PC-9 (cell line): ENCODE data around the gene SMURF1. TPM values are rescaled to one million over a fixed set of nuclear protein-coding genes. Genes with fewer than 3 reads are reported as not detected.

Experiments used
- BruUV-seq: library from RNA; stranded (reverse); fragments of 400-500 nt; replicated peaks from 2 replicates; lab custom pipeline; 2021; lab: Mats Ljungman, UMichigan
- CTCF ChIA-PET: fragments of 300-600 bp; sonication (Branson Sonifier 250); formaldehyde crosslinking; loops from one replicate; lab custom pipeline; 2022; ENCODE audit warnings: antibody characterized with exemption; lab: Charles Lee
- POLR2A ChIA-PET: fragments of 300-600 bp; sonication (Branson Sonifier 250); formaldehyde crosslinking; loops from one replicate; lab custom pipeline; 2022; ENCODE audit warnings: antibody characterized with exemption; ENCODE audit not compliant: unreplicated experiment; lab: Charles Lee
- DNase-seq, 2 experiments: peaks; one replicate each; pipeline versions ENCODE4 v3.0.0 to v3.0.0-alpha.2; 2015 to 2022; ENCODE audit warnings: mixed read lengths in 1 of 2
- H2AFZ ChIP-seq: fragments of 200-600 bp; sonication (generic); 2 replicates; pipeline ENCODE4 v1.8.1; 2017; ENCODE audit warnings: antibody characterized with exemption
- H3F3A ChIP-seq: fragments of 200-600 bp; sonication (generic); 2 replicates; pipeline ENCODE4 v1.8.1; 2017; ENCODE audit warnings: antibody characterized with exemption, mild to moderate bottlenecking, low read depth; ENCODE audit not compliant: insufficient read depth
- H3K27ac ChIP-seq: fragments of 200-600 bp; sonication (generic); 2 replicates; pipeline ENCODE4 v1.6.1; 2016; ENCODE audit warnings: mixed run types
- H3K27me3 ChIP-seq: fragments of 200-600 bp; sonication (generic); 2 replicates; pipeline ENCODE4 v1.6.1; 2016; ENCODE audit warnings: low read depth, mixed run types; ENCODE audit not compliant: insufficient read depth
- H3K36me3 ChIP-seq: fragments of 200-600 bp; sonication (generic); 2 replicates; pipeline ENCODE4 v1.6.1; 2016; ENCODE audit warnings: low read depth, mixed run types
- H3K4me1 ChIP-seq: fragments of 200-600 bp; sonication (generic); replicated peaks from 2 replicates; pipeline ENCODE4 v1.6.1; 2016; ENCODE audit warnings: mixed run types; ENCODE audit not compliant: insufficient read depth
- H3K4me2 ChIP-seq: fragments of 200-600 bp; sonication (generic); 2 replicates; pipeline ENCODE4 v1.6.1; 2017; ENCODE audit warnings: mixed run types
- H3K4me3 ChIP-seq: fragments of 200-600 bp; sonication (generic); 2 replicates; pipeline ENCODE4 v1.6.1; 2016; ENCODE audit warnings: mixed run types
- H3K79me2 ChIP-seq: fragments of 200-600 bp; sonication (generic); 2 replicates; pipeline ENCODE4 v1.6.1; 2017; ENCODE audit warnings: low read depth, mixed run types
- H3K9me2 ChIP-seq: fragments of 200-600 bp; sonication (generic); 2 replicates; pipeline ENCODE4 v1.8.1; 2017; ENCODE audit warnings: mild to moderate bottlenecking; ENCODE audit not compliant: insufficient read depth
- H3K9me3 ChIP-seq: fragments of 200-600 bp; sonication (generic); 2 replicates; pipeline ENCODE4 v1.8.1; 2016; ENCODE audit warnings: low read depth; ENCODE audit not compliant: insufficient read depth
- H4K20me1 ChIP-seq: fragments of 200-600 bp; sonication (generic); 2 replicates; pipeline ENCODE4 v1.8.1; 2017; ENCODE audit not compliant: insufficient read depth
- CTCF ChIP-seq: fragments of 200-600 bp; sonication (generic); conservative IDR thresholded peaks from 2 replicates; pipeline ENCODE4 v1.6.1; 2017; ENCODE audit warnings: mixed run types, antibody characterized with exemption, mild to moderate bottlenecking, moderate library complexity
- EZH2 ChIP-seq: fragments of 200-600 bp; sonication (generic); IDR thresholded peaks from 2 replicates; pipeline ENCODE4 v1.8.0; 2017; ENCODE audit warnings: antibody characterized with exemption, low read depth
- intact Hi-C: fragments of 100-400 bp; cut with micrococcal nuclease; formaldehyde crosslinking; loops from one replicate; pipeline ENCODE4 v1.10.0; 2022; ENCODE audit not compliant: unreplicated experiment
- total RNA-seq: library from RNA; stranded (reverse); gene quantifications from 2 replicates; pipeline ENCODE4 v1.2.3, GENCODE V29; 2021

The SMURF1 gene
- total RNA-seq, 1 experiment from 2014 or later, result 53.2 TPM

- TF ChIP-seq CTCF (no peak), EZH2 (no peak)
- Histone ChIP-seq H3F3A (peaks cover 12% of the 10 kb centered on the region; the same call in 1 of the 2 replicates), H3K4me3 (no peak overlapping the region), H3K79me2 (no peaks in the 10 kb centered on the region), H3K27me3 (no peaks in the 10 kb centered on the region), H3K4me1 (peaks cover 17% of the 10 kb centered on the region), H3K27ac (no peak overlapping the region), H4K20me1 (no peaks in the 10 kb centered on the region), H3K9me3 (no peaks in the 10 kb centered on the region), H3K36me3 (no peaks in the 10 kb centered on the region), H3K4me2 (no peak overlapping the region), H3K9me2 (no peaks in the 10 kb centered on the region), H2AFZ (no peak overlapping the region)
- ChIA-PET POLR2A (interaction anchor here (0.7 kb wide), 1 partner anchor 10 kb away, joined by 9 read pairs; no protein-coding TSS in a partner anchor), CTCF (interaction anchor here (0.6 kb wide), 1 partner anchor 90 kb away, joined by 4 read pairs; no protein-coding TSS in a partner anchor)
- no TSS peak for BruUV-seq
- intact Hi-C loops, result loop anchor here (1.0 kb wide), 1 partner anchor 9 kb away; no protein-coding TSS in a partner anchor
- no peak for DNase-seq
Observed at GRCh38 chr7:99190359-99191009, 46.6 kb upstream of the SMURF1 start.

GRCh38 chr7:99189222-99189621 lies 45.3 kb upstream of the SMURF1 start:
- no TSS peak for BruUV-seq
- no peak for DNase-seq
- H3F3A ChIP-seq, result peaks cover 12% of the 10 kb centered on the region; the same call in 1 of the 2 replicates
- CTCF ChIA-PET, result interaction anchor here (0.5 kb wide), 1 partner anchor 1303 kb away, joined by 4 read pairs; no protein-coding TSS in a partner anchor
- intact Hi-C loops, result no loop called here
- H3K4me1 ChIP-seq, result peaks cover 15% of the 10 kb centered on the region
- no peaks in the 10 kb centered on the region for H3K79me2 ChIP-seq
- H4K20me1 ChIP-seq, result no peaks in the 10 kb centered on the region
- H3K27me3 ChIP-seq, result no peaks in the 10 kb centered on the region
- no peaks in the 10 kb centered on the region for H3K9me2 ChIP-seq
- H3K4me3 ChIP-seq, result no peak overlapping the region
- H2AFZ ChIP-seq, result no peak overlapping the region
- H3K36me3 ChIP-seq, result no peaks in the 10 kb centered on the region
- POLR2A ChIA-PET, result interaction anchor here (0.5 to 0.6 kb wide), 2 partner anchors 16 to 23 kb away, joined by 3 to 6 read pairs; no protein-coding TSS in a partner anchor
- TF ChIP-seq EZH2 (no peak), CTCF (no peak)
- no peaks in the 10 kb centered on the region for H3K9me3 ChIP-seq
- H3K27ac ChIP-seq, result no peak overlapping the region
- no peak overlapping the region for H3K4me2 ChIP-seq

GRCh38 chr7:99188221-99188620 lies 44.3 kb upstream of the SMURF1 start:
- H3K4me3 ChIP-seq, result no peak overlapping the region
- H3F3A ChIP-seq, result peaks cover 6% of the 10 kb centered on the region; the same call in 1 of the 2 replicates
- peaks cover 5% of the 10 kb centered on the region for H3K4me1 ChIP-seq
- no peaks in the 10 kb centered on the region for H3K9me3 ChIP-seq
- POLR2A ChIA-PET, result no interaction called here
- H3K36me3 ChIP-seq, result no peaks in the 10 kb centered on the region
- no peak for TF ChIP-seq CTCF
- TF ChIP-seq EZH2, result no peak
- no peak overlapping the region for H2AFZ ChIP-seq
- no peak overlapping the region for H3K27ac ChIP-seq
- no TSS peak for BruUV-seq
- CTCF ChIA-PET, result interaction anchor here (0.6 kb wide), 1 partner anchor 152 kb away, joined by 6 read pairs; no protein-coding TSS in a partner anchor
- no peaks in the 10 kb centered on the region for H4K20me1 ChIP-seq
- intact Hi-C loops, result no loop called here
- H3K9me2 ChIP-seq, result no peaks in the 10 kb centered on the region
- no peak overlapping the region for H3K4me2 ChIP-seq
- DNase-seq, result no peak
- no peaks in the 10 kb centered on the region for H3K79me2 ChIP-seq
- H3K27me3 ChIP-seq, result no peaks in the 10 kb centered on the region
